SU-DHL-6 (cell line): ENCODE measurements around the gene UNC5B.

Source experiments
- EZH2phosphoT487 ChIP-seq: fragments of 200-600 bp; sonication (generic), shearing (Covaris generic); conservative IDR thresholded peaks from 2 replicates; pipeline ENCODE4 v1.6.1; 2018; ENCODE audit warnings: mild to moderate bottlenecking, antibody characterized with exemption, low read length, moderate library complexity, mixed read lengths
- TF ChIP-seq, protein P1 (sequence below): fragments of 200-600 bp; sonication (generic); IDR thresholded peaks from one replicate; pipeline ENCODE4 v1.5.1; 2017; ENCODE audit warnings: antibody characterized with exemption, mild to moderate bottlenecking, low read length, moderate library complexity; ENCODE audit not compliant: insufficient read depth, poor library complexity, severe bottlenecking

DNA sequence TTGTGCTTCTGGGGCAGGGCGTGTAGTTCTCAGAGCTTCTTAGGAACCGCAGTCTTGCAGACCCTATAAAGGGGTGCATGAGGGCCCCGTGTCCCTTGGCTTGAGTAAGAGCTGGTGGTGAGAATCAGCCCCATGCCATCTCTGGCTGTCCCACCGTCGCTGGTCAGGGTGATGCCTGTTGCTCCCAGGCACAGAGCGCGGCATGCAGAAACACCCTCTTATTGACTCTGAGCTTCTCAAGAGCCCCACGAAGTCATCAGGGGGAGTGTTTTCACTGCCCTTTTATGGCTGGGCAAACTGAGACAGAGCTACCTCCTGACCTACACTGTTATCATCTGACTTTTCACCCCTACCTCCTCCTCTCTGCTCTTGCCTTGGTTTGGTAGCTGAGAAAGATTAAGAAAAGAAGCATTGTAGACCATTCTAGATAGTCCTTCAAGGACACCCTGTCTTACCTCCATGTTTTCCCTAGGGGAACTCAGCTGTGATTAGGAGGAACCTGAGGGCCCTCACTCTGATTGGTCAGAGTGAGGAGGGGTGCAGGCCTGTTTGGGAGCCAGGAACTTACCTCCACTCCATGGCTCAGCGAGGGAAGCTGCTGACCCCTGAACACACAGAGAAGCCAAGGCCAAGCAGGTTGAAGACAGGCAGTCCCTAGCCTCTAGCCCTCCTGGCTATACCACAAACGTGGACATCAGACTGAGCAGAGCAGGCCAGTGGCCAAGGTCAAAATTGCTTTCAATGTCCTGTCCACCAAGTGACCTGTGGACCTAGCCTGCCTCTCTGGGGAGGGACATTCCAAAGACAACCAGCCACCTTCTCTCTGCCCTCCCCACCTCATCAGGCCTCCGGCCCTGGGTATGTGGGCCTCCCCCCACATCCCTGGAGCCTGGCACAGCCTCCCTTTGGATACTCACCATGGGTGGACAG, 17.6 kb downstream of the UNC5B start:
- TF ChIP-seq, protein P1, sequence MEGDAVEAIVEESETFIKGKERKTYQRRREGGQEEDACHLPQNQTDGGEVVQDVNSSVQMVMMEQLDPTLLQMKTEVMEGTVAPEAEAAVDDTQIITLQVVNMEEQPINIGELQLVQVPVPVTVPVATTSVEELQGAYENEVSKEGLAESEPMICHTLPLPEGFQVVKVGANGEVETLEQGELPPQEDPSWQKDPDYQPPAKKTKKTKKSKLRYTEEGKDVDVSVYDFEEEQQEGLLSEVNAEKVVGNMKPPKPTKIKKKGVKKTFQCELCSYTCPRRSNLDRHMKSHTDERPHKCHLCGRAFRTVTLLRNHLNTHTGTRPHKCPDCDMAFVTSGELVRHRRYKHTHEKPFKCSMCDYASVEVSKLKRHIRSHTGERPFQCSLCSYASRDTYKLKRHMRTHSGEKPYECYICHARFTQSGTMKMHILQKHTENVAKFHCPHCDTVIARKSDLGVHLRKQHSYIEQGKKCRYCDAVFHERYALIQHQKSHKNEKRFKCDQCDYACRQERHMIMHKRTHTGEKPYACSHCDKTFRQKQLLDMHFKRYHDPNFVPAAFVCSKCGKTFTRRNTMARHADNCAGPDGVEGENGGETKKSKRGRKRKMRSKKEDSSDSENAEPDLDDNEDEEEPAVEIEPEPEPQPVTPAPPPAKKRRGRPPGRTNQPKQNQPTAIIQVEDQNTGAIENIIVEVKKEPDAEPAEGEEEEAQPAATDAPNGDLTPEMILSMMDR: no peak
- no peak for TF ChIP-seq EZH2phosphoT487
